Vagina (tissue), 2 donors: ENCODE data around the gene RBM33.

Experiments
- CTCF ChIP-seq, 3 experiments: fragments of 450-650 bp in 2 of 3; fragments of 200-600 bp in 1 of 3; sonication (generic) in 1 of 3; IDR thresholded peaks; one replicate each; pipeline ENCODE4 v1.5.1; 2017 to 2019; ENCODE audit warnings: antibody characterized with exemption in 3 of 3, mild to moderate bottlenecking in 2 of 3, moderate library complexity in 2 of 3
- POLR2AphosphoS5 ChIP-seq, 2 donors: sonication (generic); formaldehyde crosslinking; IDR thresholded peaks; one replicate each; pipeline ENCODE4 v1.9.0; 2017; ENCODE audit warnings: antibody characterized with exemption in 2 of 2, mild to moderate bottlenecking in 2 of 2, low read depth in 1 of 2; ENCODE audit not compliant: insufficient read depth in 1 of 2

GRCh38 chr7:155721056-155721455, 76.6 kb downstream of the RBM33 start:
- TF ChIP-seq CTCF (IDR thresholded peaks at IDR 0.05) = no peak
- TF ChIP-seq POLR2AphosphoS5 (IDR thresholded peaks at IDR 0.05; ENCODE audit: insufficient read depth in 1 of 2, low read depth in 1 of 2) = no peak
